Thyroid gland (tissue), 4 donors: Measurements from ENCODE around the gene CFB.

Experiments used
- CTCF ChIP-seq, 6 experiments: fragments of 200-600 bp in 3 of 6; fragments of 450-650 bp in 3 of 6; sonication (generic) in 3 of 6; IDR thresholded peaks; one replicate each; pipeline ENCODE4 v1.5.1; 2016 to 2019; ENCODE audit warnings: antibody characterized with exemption in 6 of 6, mild to moderate bottlenecking in 2 of 6, inconsistent platforms in 1 of 6, moderate library complexity in 1 of 6
- POLR2A ChIP-seq, 2 donors: fragments of 450-650 bp; IDR thresholded peaks; one replicate each; pipeline ENCODE4 v1.6.1; 2017; ENCODE audit warnings: antibody characterized with exemption in 2 of 2, mild to moderate bottlenecking in 2 of 2, moderate library complexity in 1 of 2

GRCh38 chr6:31908791-31909190 is 37.1 kb upstream of the CFB start:
- TF ChIP-seq CTCF (IDR thresholded peaks at IDR 0.05) (no peak), POLR2A (IDR thresholded peaks at IDR 0.05) (no peak)
